NK-92 treated with Interleukin-12 subunit alpha and Interleukin-12 subunit beta, amount 100 ng/mL, for 24 hours (cell line): ENCODE data around the gene CARS2.
"Not testable (repeated sequence)": the region's sequence is repeated elsewhere in the genome, so short reads cannot be mapped to it uniquely, and the experiment has no call there.

ENCODE experiments used
- DNase-seq: peaks from one replicate; lab custom pipeline; 2025; lab: John Stamatoyannopoulos, UW

CARS2 gene

GRCh38 chr13:110706570-110707372, 855 bp upstream of the CARS2 start:
- no peak for DNase-seq

GRCh38 chr13:110705356-110705825, 525 bp downstream of the CARS2 start:
- DNase-seq: no peak

- no peak for DNase-seq
These were observed 3.1 kb downstream of the CARS2 start for GRCh38 chr13:110702591-110703526.

DNA sequence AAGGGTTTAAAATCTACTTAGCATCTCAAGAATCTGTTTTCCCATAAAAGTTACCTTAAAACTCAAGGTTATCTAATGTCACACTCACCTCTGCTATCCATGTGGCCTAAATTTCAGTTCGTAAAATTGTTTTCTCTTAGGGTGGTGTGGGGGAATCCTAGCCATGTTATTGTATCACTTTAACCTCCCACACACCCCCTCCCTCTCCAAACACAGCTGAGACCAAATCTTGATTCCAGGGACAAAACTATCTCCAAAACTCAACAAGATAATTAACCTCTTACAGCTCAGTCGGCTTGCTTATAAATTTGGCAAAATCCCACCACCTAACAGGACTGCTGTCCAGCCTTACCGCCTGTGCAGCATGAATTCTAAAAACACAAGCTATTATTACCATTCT, 3.8 kb downstream of the CARS2 start:
- DNase-seq: no peak

DNA sequence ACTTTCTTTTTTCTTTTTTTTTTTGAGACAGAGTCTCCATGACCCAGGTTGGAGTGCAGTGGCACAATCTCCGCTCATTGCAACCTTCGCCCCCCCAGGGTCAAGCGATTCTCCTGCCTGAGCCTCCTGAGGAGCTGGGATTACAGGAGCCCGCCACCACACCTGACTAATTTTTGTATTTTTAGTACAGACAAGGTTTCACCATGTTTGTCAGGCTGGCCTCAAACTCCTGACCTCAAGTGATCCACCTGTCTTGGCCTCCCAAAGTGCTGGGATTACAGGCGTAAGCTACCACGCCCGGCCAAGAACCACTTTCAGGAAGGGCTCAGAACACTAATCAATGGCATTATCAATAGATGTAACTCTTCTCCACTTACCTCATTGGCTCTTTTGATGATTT, 4.9 kb downstream of the CARS2 start:
- not testable (repeated sequence) for DNase-seq

DNA sequence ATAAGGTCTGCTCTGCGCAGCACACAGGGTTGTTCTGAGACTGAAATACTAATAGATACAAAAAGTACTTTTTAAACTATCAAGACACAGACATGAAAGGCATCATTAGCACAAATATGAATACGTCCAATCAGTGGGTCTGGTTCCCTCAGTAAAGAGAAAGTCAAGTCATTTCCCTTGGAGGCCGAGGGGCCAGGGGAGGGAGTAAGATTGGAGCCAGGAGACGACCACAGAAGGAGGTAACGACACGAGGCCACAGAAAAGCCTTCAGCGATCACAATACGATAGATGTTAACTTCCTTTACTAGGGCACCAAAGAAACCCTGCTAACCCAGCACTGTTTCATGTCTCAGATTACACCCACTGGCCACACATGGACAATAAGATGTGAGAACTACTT, 5.3 kb downstream of the CARS2 start:
- no peak for DNase-seq

DNA sequence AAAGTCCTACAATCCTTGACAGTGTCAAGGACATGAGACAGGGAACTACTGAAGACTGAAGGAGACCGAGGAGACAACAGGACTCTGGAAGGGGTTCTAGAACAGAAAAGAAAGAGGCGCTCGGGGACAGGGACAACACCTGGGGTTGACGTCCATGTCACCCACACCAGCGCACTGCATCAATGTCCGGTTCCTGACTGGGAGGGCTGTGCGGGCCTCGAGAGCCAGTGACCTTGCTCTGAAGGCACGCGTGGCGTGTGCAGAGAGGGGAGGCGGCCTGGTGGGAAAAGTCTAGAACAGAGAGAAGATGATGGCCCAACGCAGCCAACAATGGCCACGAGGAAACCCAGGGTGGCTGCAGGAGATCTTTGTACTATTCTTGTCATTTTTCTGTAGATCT, 5.7 kb downstream of the CARS2 start:
- DNase-seq: no peak

DNA sequence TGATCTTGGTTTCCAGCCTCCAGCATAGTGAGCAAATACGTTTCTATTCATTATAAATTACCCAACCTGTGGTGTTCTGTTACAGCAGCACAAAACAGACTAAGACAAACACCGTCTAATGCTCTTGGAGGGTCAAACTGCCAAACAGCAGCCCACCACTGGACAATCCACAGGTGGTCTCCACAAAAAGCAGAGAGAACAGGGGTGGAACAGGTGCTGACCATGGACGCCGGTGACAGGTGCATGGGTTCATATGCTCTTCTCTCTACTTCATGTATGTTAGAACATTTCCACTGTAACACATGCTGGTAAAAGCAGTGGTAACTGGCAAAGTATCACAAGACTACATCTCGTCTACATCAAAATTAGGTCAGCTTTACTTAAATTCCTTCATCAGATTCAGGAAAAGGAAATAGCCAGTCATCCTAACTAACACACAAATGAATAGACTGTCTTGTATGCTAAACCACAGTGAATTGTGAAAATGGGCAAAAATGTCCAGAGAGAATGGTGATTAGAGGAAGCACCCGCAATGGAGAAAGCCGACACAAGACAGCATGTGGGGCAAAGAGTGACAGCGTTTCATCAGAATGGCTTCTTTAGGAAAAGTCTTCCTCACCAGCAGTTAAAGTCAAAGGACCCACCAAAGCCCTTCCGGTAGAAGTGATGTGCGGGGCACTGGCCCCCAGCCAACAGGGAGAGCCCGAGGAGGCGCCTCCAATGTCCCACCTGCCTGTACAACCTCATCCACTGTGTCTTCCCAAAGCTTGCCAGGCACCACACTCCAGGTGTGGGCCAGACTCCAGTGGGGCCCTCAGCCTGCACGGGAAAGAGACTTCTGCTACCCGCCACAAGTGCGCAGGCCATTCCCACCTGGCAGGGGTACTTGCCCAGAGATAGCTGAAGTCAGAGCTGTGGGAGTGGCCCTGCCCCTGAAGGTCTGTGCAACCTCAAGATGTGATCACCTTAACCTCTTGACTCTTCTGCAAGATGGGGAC, 6.5 kb downstream of the CARS2 start:
- DNase-seq: no peak

GRCh38 chr13:110698689-110699088, 7.2 kb downstream of the CARS2 start:
- DNase-seq: no peak

DNA sequence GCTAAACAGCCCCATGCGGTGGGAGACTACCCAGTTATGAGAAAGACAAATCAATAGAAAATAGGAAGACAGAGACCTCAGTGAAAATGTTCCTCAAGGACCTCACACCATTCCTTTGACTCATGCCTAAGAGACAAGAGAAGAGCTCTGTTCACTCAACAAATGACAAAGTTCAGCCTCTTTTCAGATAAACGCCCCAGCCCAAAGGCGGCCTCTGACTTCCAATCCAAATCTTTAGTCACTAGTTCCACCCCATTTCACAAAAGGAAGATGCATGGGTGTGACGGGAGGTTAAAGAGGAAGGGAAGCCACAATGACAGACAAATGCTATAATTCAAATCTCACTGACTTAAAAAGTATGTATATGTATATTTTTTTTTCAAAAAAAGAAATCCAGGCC, 8.1 kb downstream of the CARS2 start:
- DNase-seq: no peak

DNA sequence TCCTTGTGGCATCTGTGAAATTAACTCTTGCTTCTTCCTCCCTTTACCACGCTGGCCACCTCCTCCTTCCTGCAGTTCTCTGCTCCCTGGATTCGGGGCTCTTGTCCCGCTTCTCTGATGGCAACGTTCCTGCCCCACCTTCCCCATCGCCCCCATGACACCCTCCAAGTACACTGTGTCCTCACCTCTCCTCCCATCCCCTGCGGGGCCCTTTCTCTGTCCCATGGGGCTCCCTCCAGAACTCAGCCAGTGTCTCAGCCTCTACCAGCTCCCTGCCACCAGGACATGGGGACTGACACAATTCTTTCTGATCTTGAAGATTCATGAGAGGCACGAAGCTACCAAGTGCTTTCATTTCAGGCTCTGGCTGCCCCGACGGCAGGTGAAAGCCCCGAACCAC, 9.1 kb downstream of the CARS2 start:
- no peak for DNase-seq

DNA sequence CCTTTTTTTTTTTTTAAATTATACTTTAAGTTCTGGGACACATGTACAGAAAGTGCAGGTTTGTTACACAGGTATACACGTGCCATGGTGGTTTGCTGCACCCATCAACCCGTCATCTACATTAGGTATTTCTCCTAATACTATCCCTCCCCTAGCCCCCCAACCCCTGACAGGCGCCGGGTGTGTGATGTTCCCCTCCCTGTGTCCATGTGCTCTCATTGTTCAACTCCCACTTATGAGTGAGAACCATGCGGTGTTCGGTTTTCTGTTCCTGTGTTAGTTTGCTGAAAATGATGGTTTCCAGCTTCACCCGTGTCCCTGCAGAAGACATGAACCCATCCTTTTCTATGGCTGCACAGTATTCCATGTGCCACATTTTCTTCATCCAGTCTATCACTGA, 10.1 kb downstream of the CARS2 start:
- not testable (repeated sequence) for DNase-seq

DNA sequence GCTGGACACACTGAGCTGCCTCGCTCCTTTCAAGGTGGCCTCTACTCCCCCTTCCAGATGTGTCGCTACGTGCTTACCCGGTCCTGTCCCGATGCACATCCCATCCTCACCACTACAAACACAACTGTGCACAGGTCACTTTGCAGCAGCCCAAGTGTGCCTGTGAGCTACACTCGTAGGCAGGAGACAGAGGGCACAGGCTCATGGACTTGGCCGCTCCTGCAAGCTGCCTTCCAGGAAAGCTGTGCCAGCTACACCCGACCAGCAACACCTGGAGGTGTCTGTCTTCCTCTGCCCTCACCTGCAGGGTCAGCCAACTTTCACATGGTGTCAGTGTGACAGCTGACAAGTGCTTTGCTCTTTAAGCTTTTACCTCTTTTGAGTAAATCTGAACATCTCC, 15.4 kb downstream of the CARS2 start:
- DNase-seq: no peak

GRCh38 chr13:110689711-110690110, 16.2 kb downstream of the CARS2 start:
- no peak for DNase-seq

GRCh38 chr13:110689041-110689440, 16.9 kb downstream of the CARS2 start:
- DNase-seq: no peak

- DNase-seq: no peak
These were observed 18.2 kb downstream of the CARS2 start for GRCh38 chr13:110687736-110688135.

DNA sequence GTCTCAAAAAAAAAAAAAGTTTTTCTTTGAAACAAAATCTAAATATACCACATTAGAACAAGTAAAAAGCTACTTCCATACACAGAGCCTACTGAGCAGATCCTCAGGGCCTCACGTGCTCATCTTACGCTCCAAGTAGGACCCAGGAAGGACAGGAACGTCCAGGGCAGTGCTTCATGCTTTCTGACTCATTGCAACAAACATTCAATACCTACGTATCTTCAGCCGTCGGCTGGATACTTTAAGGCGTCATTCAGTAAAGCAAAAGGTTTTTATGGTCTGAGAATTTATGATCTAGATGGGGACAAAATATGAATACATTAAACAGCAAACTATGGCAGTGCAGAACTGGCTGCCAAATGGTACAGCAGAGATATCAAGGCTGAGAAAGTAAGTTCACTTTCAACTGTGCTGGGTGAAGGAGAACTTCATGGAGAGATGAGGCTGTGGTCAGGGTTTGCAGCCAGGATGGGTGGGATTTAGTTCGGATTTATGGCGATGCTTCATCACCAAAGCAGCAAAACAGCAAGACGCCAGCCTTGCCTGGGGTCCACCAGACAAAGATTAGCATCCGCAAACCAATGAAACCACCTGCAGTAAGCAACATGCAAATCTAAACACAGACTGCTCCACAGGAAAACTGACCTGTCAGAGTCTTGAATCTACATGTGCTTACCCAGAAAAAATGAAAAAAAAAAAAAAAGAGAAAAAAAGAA, 20.5 kb downstream of the CARS2 start:
- no peak for DNase-seq

GRCh38 chr13:110684388-110685056, 21.4 kb downstream of the CARS2 start:
- no peak for DNase-seq

DNA sequence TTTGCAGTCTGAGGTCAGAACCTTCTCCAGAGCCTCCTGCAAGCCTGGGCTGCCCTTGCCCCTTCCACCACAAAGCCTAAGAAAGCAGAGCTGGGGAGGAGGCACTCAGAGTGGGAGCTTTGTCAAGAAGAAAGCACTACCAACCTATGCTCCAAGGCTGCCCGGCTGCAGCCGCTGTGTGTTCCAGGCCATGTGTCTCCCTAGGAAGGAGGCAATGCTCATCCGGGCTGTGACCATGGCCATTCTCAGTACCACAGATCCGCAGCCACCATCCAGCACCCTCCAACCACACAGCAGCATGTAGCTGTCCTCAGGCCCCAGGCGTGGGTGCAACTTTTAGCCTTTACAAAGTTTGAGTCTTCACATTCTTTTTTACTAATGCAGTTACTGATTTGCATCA, 22.0 kb downstream of the CARS2 start:
- no peak for DNase-seq

- DNase-seq: no peak
These were observed 22.6 kb downstream of the CARS2 start for GRCh38 chr13:110683203-110683883.
